ENCODE measurements around the gene SYT7. TPM values are rescaled to one million over a fixed set of nuclear protein-coding genes. Genes with fewer than 3 reads are reported as not detected.
A peak's percentile ranks its signal among the peaks of the same experiment; 100 is the strongest.

The SYT7 gene
- total and polyA plus RNA-seq, 2 experiments from 2014 or later: 0.40 to 1.9 TPM

GRCh38 chr11:61549177-61549576 lies 31.7 kb downstream of the SYT7 start:
- in situ Hi-C loops (cut with MboI): no loop called here

GRCh38 chr11:61547246-61547645 lies 33.6 kb downstream of the SYT7 start:
- 62 to 66% methylated on average over 17 to 19 of the region's 19 CpGs for whole genome bisulfite sequencing, 2 experiments (ENCODE audit: low coverage in 1 of 2, low lambda C conversion rate in 2 of 2, missing lambda C conversion rate in 2 of 2)
- Histone ChIP-seq H3F3A (ENCODE audit: insufficient read depth) (peaks cover 16% of the 10 kb centered on the region; the same call in 1 of the 2 replicates), H2AFZ (no peak overlapping the region), H4K20me1 (ENCODE audit: insufficient read depth) (no peaks in the 10 kb centered on the region), H3K4me1 (ENCODE audit: insufficient read depth) (peaks cover 21% of the 10 kb centered on the region), H3K4me2 (ENCODE audit: unreplicated experiment) (no peak overlapping the region), H3K4me3 (no peak overlapping the region), H3K9me3 (ENCODE audit: low read depth) (no peaks in the 10 kb centered on the region), H3K36me3 (ENCODE audit: low read depth) (no peaks in the 10 kb centered on the region), H3K9me2 (ENCODE audit: insufficient read depth) (no peaks in the 10 kb centered on the region), H3K79me2 (ENCODE audit: insufficient read depth) (no peaks in the 10 kb centered on the region), H3K9ac (no peak overlapping the region), H3K27ac (no peak overlapping the region), H3K27me3 (replicated peaks; ENCODE audit: insufficient read depth) (no peaks in the 10 kb centered on the region)
- DNase-seq: no peak
- no peak for TF ChIP-seq EZH2phosphoT487 (IDR thresholded peaks at IDR 0.05; ENCODE audit: insufficient read depth, low read depth)
- no peak for TF ChIP-seq EZH2 (IDR thresholded peaks at IDR 0.05; ENCODE audit: insufficient read depth, poor library complexity, severe bottlenecking)
- in situ Hi-C loops (cut with MboI): no loop called here

More at GRCh38 chr11:61549177-61549576, 31.7 kb downstream of the SYT7 start:
- DNase-seq: no peak
- Histone ChIP-seq H3K4me3 (no peak overlapping the region), H4K20me1 (ENCODE audit: insufficient read depth) (no peaks in the 10 kb centered on the region), H2AFZ (no peak overlapping the region), H3F3A (ENCODE audit: insufficient read depth) (peaks cover 7% of the 10 kb centered on the region; the same call in 1 of the 2 replicates), H3K4me2 (ENCODE audit: unreplicated experiment) (no peak overlapping the region), H3K36me3 (ENCODE audit: low read depth) (no peaks in the 10 kb centered on the region), H3K79me2 (ENCODE audit: insufficient read depth) (no peaks in the 10 kb centered on the region), H3K9me2 (ENCODE audit: insufficient read depth) (no peaks in the 10 kb centered on the region), H3K27me3 (replicated peaks; ENCODE audit: insufficient read depth) (0 out of 2 replicates have a peak, but pooled peaks cover 3% of the 10 kb centered on the region), H3K9me3 (ENCODE audit: low read depth) (no peaks in the 10 kb centered on the region), H3K9ac (no peak overlapping the region), H3K4me1 (ENCODE audit: insufficient read depth) (peaks cover 11% of the 10 kb centered on the region), H3K27ac (no peak overlapping the region)
- TF ChIP-seq EZH2phosphoT487 (IDR thresholded peaks at IDR 0.05; ENCODE audit: insufficient read depth, low read depth) (no peak), EZH2 (IDR thresholded peaks at IDR 0.05; ENCODE audit: insufficient read depth, poor library complexity, severe bottlenecking) (no peak)
- WGBS, 2 experiments (ENCODE audit: low coverage in 1 of 2, low lambda C conversion rate in 2 of 2, missing lambda C conversion rate in 2 of 2): 60 to 62% methylated on average over 8 of the region's 8 CpGs

- Histone ChIP-seq H3K36me3 (ENCODE audit: low read depth) (no peaks in the 10 kb centered on the region), H3K27me3 (replicated peaks; ENCODE audit: insufficient read depth) (no peaks in the 10 kb centered on the region), H2AFZ (no peak overlapping the region), H3K4me3 (no peak overlapping the region), H3K4me1 (ENCODE audit: insufficient read depth) (peaks cover 19% of the 10 kb centered on the region), H3K4me2 (ENCODE audit: unreplicated experiment) (no peak overlapping the region), H3K79me2 (ENCODE audit: insufficient read depth) (no peaks in the 10 kb centered on the region), H3K9ac (no peak overlapping the region), H3F3A (ENCODE audit: insufficient read depth) (peaks cover 16% of the 10 kb centered on the region; the same call in 1 of the 2 replicates), H4K20me1 (ENCODE audit: insufficient read depth) (no peaks in the 10 kb centered on the region), H3K27ac (no peak overlapping the region), H3K9me2 (ENCODE audit: insufficient read depth) (no peaks in the 10 kb centered on the region), H3K9me3 (ENCODE audit: low read depth) (no peaks in the 10 kb centered on the region)
- TF ChIP-seq EZH2phosphoT487 (IDR thresholded peaks at IDR 0.05; ENCODE audit: insufficient read depth, low read depth): no peak
- in situ Hi-C loops (cut with MboI): no loop called here
- DNase-seq: peak; percentile 36
- WGBS, 2 experiments (ENCODE audit: low coverage in 1 of 2, low lambda C conversion rate in 2 of 2, missing lambda C conversion rate in 2 of 2): 8 to 10% methylated on average over 18 to 20 of the region's 20 CpGs
These were observed 34.2 kb downstream of the SYT7 start for GRCh38 chr11:61546663-61547062.

- Histone ChIP-seq H4K20me1 (ENCODE audit: insufficient read depth) (no peaks in the 10 kb centered on the region), H3K9me2 (ENCODE audit: insufficient read depth) (no peaks in the 10 kb centered on the region), H2AFZ (no peak overlapping the region), H3K27ac (no peak overlapping the region), H3K9ac (no peak overlapping the region), H3K4me3 (no peak overlapping the region), H3K27me3 (replicated peaks; ENCODE audit: insufficient read depth) (no peaks in the 10 kb centered on the region), H3K4me2 (ENCODE audit: unreplicated experiment) (no peak overlapping the region), H3K79me2 (ENCODE audit: insufficient read depth) (no peaks in the 10 kb centered on the region), H3F3A (ENCODE audit: insufficient read depth) (peaks cover 16% of the 10 kb centered on the region; the same call in 1 of the 2 replicates), H3K4me1 (ENCODE audit: insufficient read depth) (peaks cover 15% of the 10 kb centered on the region), H3K36me3 (ENCODE audit: low read depth) (no peaks in the 10 kb centered on the region), H3K9me3 (ENCODE audit: low read depth) (no peaks in the 10 kb centered on the region)
- in situ Hi-C loops (cut with MboI): no loop called here
- TF ChIP-seq EZH2 (IDR thresholded peaks at IDR 0.05; ENCODE audit: insufficient read depth, poor library complexity, severe bottlenecking) (no peak), EZH2phosphoT487 (IDR thresholded peaks at IDR 0.05; ENCODE audit: insufficient read depth, low read depth) (no peak)
- DNase-seq: no peak
- WGBS, 2 experiments (ENCODE audit: low coverage in 1 of 2, low lambda C conversion rate in 2 of 2, missing lambda C conversion rate in 2 of 2): 83 to 91% methylated on average over 22 to 32 of the region's 32 CpGs
These were observed 35.0 kb downstream of the SYT7 start for GRCh38 chr11:61545921-61546320.

- 80 to 84% methylated on average over 7 of the region's 7 CpGs for WGBS, 2 experiments (ENCODE audit: low coverage in 1 of 2, low lambda C conversion rate in 2 of 2, missing lambda C conversion rate in 2 of 2)
- H3K27ac ChIP-seq: no peak overlapping the region
These were observed 35.5 kb downstream of the SYT7 start for GRCh38 chr11:61545341-61545740.

More at GRCh38 chr11:61545341-61545740, 35.5 kb downstream of the SYT7 start:
- H2AFZ ChIP-seq: no peak overlapping the region
- no peak overlapping the region for H3K9ac ChIP-seq
- H3K36me3 ChIP-seq (ENCODE audit: low read depth): no peaks in the 10 kb centered on the region
- H3K4me1 ChIP-seq (ENCODE audit: insufficient read depth): peaks cover 15% of the 10 kb centered on the region
- H3K4me2 ChIP-seq (ENCODE audit: unreplicated experiment): no peak overlapping the region
- peaks cover 16% of the 10 kb centered on the region; the same call in 1 of the 2 replicates for H3F3A ChIP-seq (ENCODE audit: insufficient read depth)
- no peaks in the 10 kb centered on the region for H3K79me2 ChIP-seq (ENCODE audit: insufficient read depth)
- TF ChIP-seq EZH2 (IDR thresholded peaks at IDR 0.05; ENCODE audit: insufficient read depth, poor library complexity, severe bottlenecking): no peak
- H3K4me3 ChIP-seq: no peak overlapping the region
- DNase-seq: peak; percentile 36
- H4K20me1 ChIP-seq (ENCODE audit: insufficient read depth): no peaks in the 10 kb centered on the region
- no peaks in the 10 kb centered on the region for H3K27me3 ChIP-seq (replicated peaks; ENCODE audit: insufficient read depth)
- in situ Hi-C loops (cut with MboI): no loop called here
- no peaks in the 10 kb centered on the region for H3K9me2 ChIP-seq (ENCODE audit: insufficient read depth)
- no peaks in the 10 kb centered on the region for H3K9me3 ChIP-seq (ENCODE audit: low read depth)
